PC-3 (cell line): Measurements from ENCODE around the gene CCNT1. TPM values are rescaled to one million over a fixed set of nuclear protein-coding genes. Genes with fewer than 3 reads are reported as not detected.

ENCODE experiments used
- ATAC-seq: fragments of 200-7000 bp; cut with Tn5 transposase; 2 replicates; pipeline ENCODE4 v1.9.1; 2020; ENCODE audit warnings: mild to moderate bottlenecking, moderate library complexity
- BruUV-seq: library from RNA; stranded (reverse); fragments of 400-500 nt; replicated peaks from 2 replicates; lab custom pipeline; 2021; lab: Mats Ljungman, UMichigan
- CTCF ChIA-PET: fragments of 300-600 bp; sonication (Branson Sonifier 250); formaldehyde crosslinking; loops from one replicate; lab custom pipeline; 2022; ENCODE audit warnings: antibody characterized with exemption; lab: Charles Lee
- POLR2A ChIA-PET: fragments of 300-600 bp; sonication (Branson Sonifier 250); formaldehyde crosslinking; loops from one replicate; lab custom pipeline; 2022; ENCODE audit warnings: antibody characterized with exemption; ENCODE audit not compliant: unreplicated experiment; lab: Charles Lee
- DNase-seq: peaks from one replicate; pipeline ENCODE4 v3.0.0-alpha.2; 2015
- H2AFZ ChIP-seq: fragments of 300-600 bp; sonication (generic); 2 replicates; pipeline ENCODE4 v1.6.0; 2016; ENCODE audit warnings: antibody characterized with exemption, low read length
- H3F3A ChIP-seq: fragments of 300-600 bp; sonication (generic); one replicate; pipeline ENCODE4 v1.6.0; 2017; ENCODE audit warnings: antibody characterized with exemption, low read length, control low read depth, mild to moderate bottlenecking; ENCODE audit not compliant: unreplicated experiment
- H3K27ac ChIP-seq: fragments of 300-600 bp; sonication (generic); 2 replicates; pipeline ENCODE4 v1.5.1; 2016; ENCODE audit warnings: mild to moderate bottlenecking, low read length
- H3K27me3 ChIP-seq: fragments of 300-600 bp; sonication (generic); 2 replicates; pipeline ENCODE4 v1.6.1; 2016; ENCODE audit warnings: low read length, mixed read lengths
- H3K36me3 ChIP-seq: fragments of 300-600 bp; sonication (generic); 2 replicates; pipeline ENCODE4 v1.6.1; 2016; ENCODE audit warnings: low read depth, mixed run types, low read length, mixed read lengths
- H3K4me1 ChIP-seq: fragments of 300-600 bp; sonication (generic); 2 replicates; pipeline ENCODE4 v1.5.1; 2016; ENCODE audit warnings: low read length; ENCODE audit not compliant: insufficient read depth
- H3K4me2 ChIP-seq: fragments of 300-600 bp; sonication (generic); 2 replicates; pipeline ENCODE4 v1.6.0; 2016; ENCODE audit warnings: low read length
- H3K4me3 ChIP-seq: fragments of 300-600 bp; sonication (generic); 2 replicates; pipeline ENCODE4 v1.5.1; 2016; ENCODE audit warnings: mild to moderate bottlenecking, low read length, mixed read lengths
- H3K79me2 ChIP-seq: fragments of 300-600 bp; sonication (generic); 2 replicates; pipeline ENCODE4 v1.6.1; 2017; ENCODE audit warnings: low read length, mixed read lengths
- H3K9ac ChIP-seq: fragments of 300-600 bp; sonication (generic); 2 replicates; pipeline ENCODE4 v1.6.0; 2016; ENCODE audit warnings: mild to moderate bottlenecking, low read length
- H3K9me2 ChIP-seq: fragments of 300-600 bp; sonication (generic); replicated peaks from 2 replicates; pipeline ENCODE4 v1.6.1; 2016; ENCODE audit warnings: mixed run types, low read length, mixed read lengths
- H3K9me3 ChIP-seq: fragments of 300-600 bp; sonication (generic); 2 replicates; pipeline ENCODE4 v1.6.1; 2016; ENCODE audit warnings: low read length, mixed read lengths
- H4K20me1 ChIP-seq: fragments of 300-600 bp; sonication (generic); 2 replicates; pipeline ENCODE4 v1.6.1; 2016; ENCODE audit warnings: low read length, mixed read lengths
- CTCF ChIP-seq: fragments of 300-600 bp; sonication (generic); conservative IDR thresholded peaks from 2 replicates; pipeline ENCODE4 v1.5.1; 2017; ENCODE audit warnings: antibody characterized with exemption, low read depth, mild to moderate bottlenecking, low read length
- EZH2 ChIP-seq: fragments of 300-600 bp; sonication (generic); IDR thresholded peaks from one replicate; pipeline ENCODE4 v1.6.1; 2017; ENCODE audit warnings: antibody characterized with exemption, mild to moderate bottlenecking, low read length; ENCODE audit not compliant: unreplicated experiment
- EZH2phosphoT487 ChIP-seq: fragments of 300-600 bp; sonication (generic); IDR thresholded peaks from 2 replicates; pipeline ENCODE4 v1.6.1; 2018; ENCODE audit warnings: mild to moderate bottlenecking, antibody characterized with exemption, low read length, borderline replicate concordance
- intact Hi-C: fragments of 100-400 bp; cut with micrococcal nuclease; formaldehyde crosslinking; loops from 2 replicates; pipeline ENCODE4 v1.9.0; 2023
- total RNA-seq: library from RNA; depleted of rRNA; stranded (reverse); fragments of >200 nt; gene quantifications from 2 replicates; pipeline ENCODE4 v1.2.3, GENCODE V29; 2014

Gene CCNT1
- total RNA-seq, 1 experiment from 2014 or later: 20.7 TPM

GRCh38 chr12:48681710-48682532 is 34.6 kb downstream of the CCNT1 start, which contains the start of gene KANSL2:
Gene KANSL2 (minus strand): TSS chr12:48682238. CDS start chr12:48681632, 606 bp downstream.
- no peaks in the 10 kb centered on the region for H3K9me3 ChIP-seq
- H3F3A ChIP-seq: no peaks in the 10 kb centered on the region
- intact Hi-C loops: no loop called here
- no peaks in the 10 kb centered on the region for H3K9me2 ChIP-seq
- peaks cover 25% of the 10 kb centered on the region for H3K4me1 ChIP-seq
- no peaks in the 10 kb centered on the region for H3K27me3 ChIP-seq
- no peak for TF ChIP-seq EZH2
- TF ChIP-seq EZH2phosphoT487: no peak
- peak; percentile 94 for ATAC-seq
- H3K9ac ChIP-seq: peak within 1 kb of the TSS; percentile 86
- ChIA-PET POLR2A (interaction anchor here (0.6 to 0.8 kb wide), 3 partner anchors 20 to 107 kb away, joined by 3 to 6 read pairs (median 5); no protein-coding TSS in a partner anchor), CTCF (no interaction called here)
- peak within 1 kb of the TSS; percentile 92 for H3K4me2 ChIP-seq
- peaks cover 44% of the 10 kb centered on the region for H4K20me1 ChIP-seq
- H3K36me3 ChIP-seq: peaks cover 31% of the 10 kb centered on the region
- peak within 1 kb of the TSS; percentile 74 for H3K4me3 ChIP-seq
- H2AFZ ChIP-seq: peak within 1 kb of the TSS; percentile 87
- H3K79me2 ChIP-seq: peaks cover 51% of the 10 kb centered on the region
- DNase-seq: peak; percentile 99
- BruUV-seq: no TSS peak
- peak within 1 kb of the TSS; percentile 12; the same call in 1 of the 2 replicates for H3K27ac ChIP-seq

GRCh38 chr12:48681399-48681709 is 35.2 kb downstream of the CCNT1 start:
- H3K9me2 ChIP-seq: no peaks in the 10 kb centered on the region
- H3K27me3 ChIP-seq: no peaks in the 10 kb centered on the region
- peaks cover 35% of the 10 kb centered on the region for H3K36me3 ChIP-seq
- no peaks in the 10 kb centered on the region for H3K9me3 ChIP-seq
- H2AFZ ChIP-seq: 0 out of 2 replicates have a peak overlapping the region, but pooled peaks have one; percentile 9
- intact Hi-C loops: no loop called here
- peaks cover 25% of the 10 kb centered on the region for H3K4me1 ChIP-seq
- peaks cover 44% of the 10 kb centered on the region for H4K20me1 ChIP-seq
- H3K4me2 ChIP-seq: peak overlapping the region; percentile 92
- H3K79me2 ChIP-seq: peaks cover 57% of the 10 kb centered on the region
- POLR2A ChIA-PET: no interaction called here
- peak overlapping the region; percentile 74 for H3K4me3 ChIP-seq
- CTCF ChIA-PET: no interaction called here
- H3K27ac ChIP-seq: no peak overlapping the region; the same call in 1 of the 2 replicates
- ATAC-seq: peak; percentile 1; the same call in 1 of the 2 replicates
- TF ChIP-seq CTCF: no peak
- H3K9ac ChIP-seq: peak overlapping the region; percentile 86
- DNase-seq: peak; percentile 11
- H3F3A ChIP-seq: no peaks in the 10 kb centered on the region
- TSS peak; percentile 52 for BruUV-seq

GRCh38 chr12:48680861-48681260 is 35.6 kb downstream of the CCNT1 start:
- no peak overlapping the region for H2AFZ ChIP-seq
- H3F3A ChIP-seq: no peaks in the 10 kb centered on the region
- no peak for ATAC-seq
- H3K79me2 ChIP-seq: peaks cover 62% of the 10 kb centered on the region
- H3K36me3 ChIP-seq: peaks cover 39% of the 10 kb centered on the region
- peaks cover 47% of the 10 kb centered on the region for H4K20me1 ChIP-seq
- TF ChIP-seq CTCF (no peak), EZH2phosphoT487 (no peak), EZH2 (no peak)
- peak overlapping the region; percentile 86 for H3K9ac ChIP-seq
- H3K27ac ChIP-seq: no peak overlapping the region
- no peaks in the 10 kb centered on the region for H3K9me2 ChIP-seq
- H3K4me3 ChIP-seq: peak overlapping the region; percentile 74
- H3K4me1 ChIP-seq: peaks cover 25% of the 10 kb centered on the region
- no TSS peak for BruUV-seq
- ChIA-PET CTCF (no interaction called here), POLR2A (no interaction called here)
- peak overlapping the region; percentile 92 for H3K4me2 ChIP-seq
- no peaks in the 10 kb centered on the region for H3K9me3 ChIP-seq
- no peak for DNase-seq
- intact Hi-C loops: no loop called here
- H3K27me3 ChIP-seq: no peaks in the 10 kb centered on the region
